Measurements from ENCODE around the gene OR2T4. TPM values are rescaled to one million over a fixed set of nuclear protein-coding genes. Genes with fewer than 3 reads are reported as not detected.
A peak's percentile ranks its signal among the peaks of the same experiment; 100 is the strongest.

The OR2T4 gene
- total and polyA plus RNA-seq, 2 experiments from 2014 or later = not detected

GRCh38 chr1:248402748-248403147, 41.3 kb downstream of the OR2T4 start, which contains the start of gene OR2T1 (continued):
- no peak for TF ChIP-seq ZNF462 (CRISPR knock-in tag; IDR thresholded peaks at IDR 0.05)
- TF ChIP-seq EZH2 (IDR thresholded peaks at IDR 0.05; ENCODE audit: low read depth, unreplicated experiment) = no peak
- no peak for TF ChIP-seq EZH2phosphoT487 (IDR thresholded peaks at IDR 0.05; ENCODE audit: unreplicated experiment)
- no peak for TF ChIP-seq CTCF (conservative IDR thresholded peaks at IDR 0.05; ENCODE audit: low read depth in 2 of 2)
- TF ChIP-seq ETS1 (IDR thresholded peaks at IDR 0.05) = no peak

GRCh38 chr1:248404024-248404423, 42.6 kb downstream of the OR2T4 start:
- Histone ChIP-seq H3K27ac (ENCODE audit: low read depth) (no peak overlapping the region), H2AFZ (no peak overlapping the region), H3F3A (replicated peaks; ENCODE audit: low read depth) (no peaks in the 10 kb centered on the region), H4K20me1 (replicated peaks; ENCODE audit: insufficient read depth) (no peaks in the 10 kb centered on the region), H3K4me1 (ENCODE audit: insufficient read depth) (no peaks in the 10 kb centered on the region), H3K4me2 (no peak overlapping the region), H3K27me3 (ENCODE audit: insufficient read depth) (no peaks in the 10 kb centered on the region), H3K4me3 (no peak overlapping the region), H3K36me3 (ENCODE audit: insufficient read depth) (peaks cover 15% of the 10 kb centered on the region), H3K9me2 (ENCODE audit: insufficient read depth) (no peaks in the 10 kb centered on the region), H3K79me2 (replicated peaks; ENCODE audit: insufficient read depth) (no peaks in the 10 kb centered on the region)
- ATAC-seq (no peak), DNase-seq (ENCODE audit: low spot score) (peak; percentile 1)
- Mint-ChIP-seq H3K27me3 (ENCODE audit: insufficient read depth, low read depth, poor library complexity) (peaks cover 2% of the 10 kb centered on the region), H3K36me3 (ENCODE audit: low read depth) (peaks cover 30% of the 10 kb centered on the region), H3K9me3 (peaks cover 83% of the 10 kb centered on the region), H3K4me3 (no peak overlapping the region), H3K4me1 (no peaks in the 10 kb centered on the region), H3K27ac (no peak overlapping the region)
- no peak for TF ChIP-seq REST (IDR thresholded peaks at IDR 0.05; ENCODE audit: unreplicated experiment)

Data from GM23338 (cell line).